OCI-LY3 (cell line): Measurements from ENCODE around the gene LSM4.
"Not testable (repeated sequence)": the region's sequence is repeated elsewhere in the genome, so short reads cannot be mapped to it uniquely, and the experiment has no call there.

Experiments
- H2AFZ ChIP-seq: fragments of 200-600, 300-600 bp; shearing (Covaris generic); 2 replicates; pipeline ENCODE4 v1.6.0; 2014; ENCODE audit warnings: antibody characterized with exemption, low read depth, low read length
- H3K27ac ChIP-seq: fragments of 200-600, 300-600 bp; sonication (generic); 2 replicates; pipeline ENCODE4 v1.5.1; 2014; ENCODE audit warnings: mild to moderate bottlenecking, low read length, moderate library complexity, mixed read lengths
- H3K27me3 ChIP-seq: fragments of 200-600, 300-600 bp; sonication (generic); 2 replicates; pipeline ENCODE4 v1.6.1; 2014; ENCODE audit warnings: low read depth, low read length, mixed read lengths
- H3K36me3 ChIP-seq: fragments of 200-600, 300-600 bp; sonication (generic); replicated peaks from 2 replicates; pipeline ENCODE3; 2014; ENCODE audit warnings: low read depth, low read length, mixed read lengths
- H3K4me1 ChIP-seq: fragments of 300-600, 200-600 bp; sonication (generic); 2 replicates; pipeline ENCODE4 v1.6.1; 2014; ENCODE audit warnings: low read length, mixed read lengths
- H3K4me2 ChIP-seq: fragments of 200-600, 300-600 bp; sonication (generic); 2 replicates; pipeline ENCODE4 v1.6.1; 2014; ENCODE audit warnings: low read length, mixed read lengths
- H3K4me3 ChIP-seq: fragments of 300-600, 200-600 bp; sonication (generic); 2 replicates; pipeline ENCODE4 v1.5.1; 2014; ENCODE audit warnings: antibody characterized with exemption, mild to moderate bottlenecking, low read length, moderate library complexity
- H3K79me2 ChIP-seq: fragments of 300-600, 200-600 bp; shearing (Covaris generic); 2 replicates; pipeline ENCODE4 v1.6.1; 2014; ENCODE audit warnings: mild to moderate bottlenecking, low read length, mixed read lengths
- H3K9ac ChIP-seq: fragments of 300-600, 200-600 bp; shearing (Covaris generic); 2 replicates; pipeline ENCODE4 v1.6.0; 2014; ENCODE audit warnings: mild to moderate bottlenecking, low read length, moderate library complexity
- H3K9me3 ChIP-seq: fragments of 200-600, 300-600 bp; shearing (Covaris generic); 2 replicates; pipeline ENCODE4 v1.6.1; 2014; ENCODE audit warnings: low read length, mixed read lengths; ENCODE audit not compliant: insufficient read depth
- H4K20me1 ChIP-seq: fragments of 200-600, 300-600 bp; sonication (generic); 2 replicates; pipeline ENCODE4 v1.6.1; 2016; ENCODE audit warnings: low read length, mixed read lengths; ENCODE audit not compliant: insufficient read depth
- EZH2phosphoT487 ChIP-seq: fragments of 200-600 bp; shearing (Covaris generic); IDR thresholded peaks from 2 replicates; pipeline ENCODE4 v1.6.1; 2018; ENCODE audit warnings: antibody characterized with exemption, mixed run types, low read depth
- TF ChIP-seq, protein P1 (sequence below): fragments of 200-600, 300-600 bp; sonication (generic); IDR thresholded peaks from 2 replicates; pipeline ENCODE4 v1.5.1; 2014; ENCODE audit warnings: antibody characterized with exemption, low read length, low read depth

The LSM4 gene

DNA sequence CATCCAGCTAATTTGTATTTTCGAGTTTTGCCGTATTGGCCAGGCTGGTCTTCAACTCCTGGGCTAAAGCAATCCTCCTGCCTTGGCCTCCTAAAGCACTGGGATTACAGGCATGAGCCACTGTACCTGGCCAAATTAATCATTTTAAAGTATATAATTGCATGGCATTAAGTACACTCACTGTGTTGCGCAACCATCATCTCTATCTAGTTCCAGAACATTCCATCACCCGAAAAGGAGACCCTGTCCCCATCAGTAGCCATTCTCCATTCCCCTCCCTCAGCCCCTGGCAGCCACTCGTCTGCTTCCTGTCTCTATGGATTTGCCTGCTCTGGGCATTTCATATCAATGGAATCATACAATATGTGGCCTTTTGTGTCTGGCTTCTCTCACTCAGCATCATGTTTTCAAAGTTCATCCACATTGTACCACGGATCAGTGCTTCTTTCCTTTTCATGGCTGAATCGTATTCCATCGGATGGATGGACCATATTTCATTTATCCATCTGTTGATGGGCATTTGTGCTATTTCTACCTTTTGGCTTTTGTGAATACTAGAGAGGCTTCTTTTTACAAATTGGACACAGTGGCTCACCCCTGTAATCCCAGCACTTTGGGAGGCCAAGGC, 30.6 kb upstream of the LSM4 start:
- Histone ChIP-seq H3K27me3 (no peaks in the 10 kb centered on the region), H3K9ac (no peak overlapping the region), H4K20me1 (no peaks in the 10 kb centered on the region), H3K4me1 (peaks cover 3% of the 10 kb centered on the region; the same call in 1 of the 2 replicates), H3K79me2 (no peaks in the 10 kb centered on the region), H3K27ac (no peak overlapping the region), H2AFZ (no peak overlapping the region), H3K36me3 (peaks cover 14% of the 10 kb centered on the region), H3K4me3 (no peak overlapping the region), H3K9me3 (no peaks in the 10 kb centered on the region), H3K4me2 (no peak overlapping the region)
- TF ChIP-seq, protein P1, sequence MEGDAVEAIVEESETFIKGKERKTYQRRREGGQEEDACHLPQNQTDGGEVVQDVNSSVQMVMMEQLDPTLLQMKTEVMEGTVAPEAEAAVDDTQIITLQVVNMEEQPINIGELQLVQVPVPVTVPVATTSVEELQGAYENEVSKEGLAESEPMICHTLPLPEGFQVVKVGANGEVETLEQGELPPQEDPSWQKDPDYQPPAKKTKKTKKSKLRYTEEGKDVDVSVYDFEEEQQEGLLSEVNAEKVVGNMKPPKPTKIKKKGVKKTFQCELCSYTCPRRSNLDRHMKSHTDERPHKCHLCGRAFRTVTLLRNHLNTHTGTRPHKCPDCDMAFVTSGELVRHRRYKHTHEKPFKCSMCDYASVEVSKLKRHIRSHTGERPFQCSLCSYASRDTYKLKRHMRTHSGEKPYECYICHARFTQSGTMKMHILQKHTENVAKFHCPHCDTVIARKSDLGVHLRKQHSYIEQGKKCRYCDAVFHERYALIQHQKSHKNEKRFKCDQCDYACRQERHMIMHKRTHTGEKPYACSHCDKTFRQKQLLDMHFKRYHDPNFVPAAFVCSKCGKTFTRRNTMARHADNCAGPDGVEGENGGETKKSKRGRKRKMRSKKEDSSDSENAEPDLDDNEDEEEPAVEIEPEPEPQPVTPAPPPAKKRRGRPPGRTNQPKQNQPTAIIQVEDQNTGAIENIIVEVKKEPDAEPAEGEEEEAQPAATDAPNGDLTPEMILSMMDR = no peak
- no peak for TF ChIP-seq EZH2phosphoT487

DNA sequence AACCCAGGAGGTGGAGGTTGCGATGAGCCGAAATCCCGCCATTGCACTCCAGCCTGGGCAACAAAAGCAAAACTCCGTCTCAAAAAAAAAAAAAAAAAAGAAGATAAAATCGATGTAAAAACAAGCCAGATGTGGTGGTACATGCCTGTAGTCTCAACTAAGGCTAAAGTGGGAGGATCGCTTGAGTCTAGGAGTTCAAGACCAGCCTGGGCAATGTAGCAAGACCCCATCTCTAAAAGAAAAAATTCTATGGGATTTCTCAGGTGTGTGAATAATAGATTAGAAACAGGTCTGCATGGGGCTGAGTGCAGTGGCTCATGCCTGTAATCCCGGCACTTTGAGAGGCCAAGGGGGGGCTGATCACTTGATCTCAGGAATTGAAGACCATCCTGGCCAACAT, 28.7 kb upstream of the LSM4 start:
- peaks cover 3% of the 10 kb centered on the region; the same call in 1 of the 2 replicates for H3K4me1 ChIP-seq
- no peak overlapping the region for H2AFZ ChIP-seq
- TF ChIP-seq EZH2phosphoT487 = no peak
- TF ChIP-seq, protein P1 = no peak
- H3K27me3 ChIP-seq = no peaks in the 10 kb centered on the region
- no peak overlapping the region for H3K4me3 ChIP-seq
- H3K4me2 ChIP-seq = no peak overlapping the region
- no peaks in the 10 kb centered on the region for H3K79me2 ChIP-seq
- peaks cover 3% of the 10 kb centered on the region for H3K36me3 ChIP-seq
- no peaks in the 10 kb centered on the region for H3K9me3 ChIP-seq
- no peak overlapping the region for H3K27ac ChIP-seq
- no peak overlapping the region for H3K9ac ChIP-seq
- no peaks in the 10 kb centered on the region for H4K20me1 ChIP-seq

DNA sequence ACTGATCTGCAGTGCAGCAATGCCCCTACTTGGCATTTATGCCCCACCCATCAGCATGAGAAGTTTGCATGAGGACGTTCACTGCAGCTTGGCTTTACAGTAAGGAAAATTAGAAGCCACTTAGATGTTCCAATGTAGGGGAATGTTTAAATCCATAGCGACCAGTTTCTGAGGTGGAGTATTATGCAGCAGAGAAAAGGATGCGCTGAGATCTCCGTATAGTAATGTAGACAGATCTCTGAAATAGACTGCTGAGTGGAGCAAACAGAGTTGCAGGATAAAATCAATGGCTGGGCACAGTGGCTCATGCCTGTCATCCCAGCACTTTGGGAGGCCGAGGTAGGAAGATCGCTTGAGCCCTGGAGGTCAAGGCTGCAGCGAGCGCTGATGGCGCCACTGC, 27.6 kb upstream of the LSM4 start:
- Histone ChIP-seq H3K9me3 (no peaks in the 10 kb centered on the region), H3K4me2 (no peak overlapping the region), H3K4me3 (no peak overlapping the region), H4K20me1 (no peaks in the 10 kb centered on the region), H3K4me1 (peaks cover 3% of the 10 kb centered on the region; the same call in 1 of the 2 replicates), H3K36me3 (peaks cover 3% of the 10 kb centered on the region), H3K79me2 (no peaks in the 10 kb centered on the region), H3K9ac (no peak overlapping the region), H2AFZ (no peak overlapping the region), H3K27ac (no peak overlapping the region), H3K27me3 (no peaks in the 10 kb centered on the region)
- TF ChIP-seq, protein P1 = no peak
- no peak for TF ChIP-seq EZH2phosphoT487

DNA sequence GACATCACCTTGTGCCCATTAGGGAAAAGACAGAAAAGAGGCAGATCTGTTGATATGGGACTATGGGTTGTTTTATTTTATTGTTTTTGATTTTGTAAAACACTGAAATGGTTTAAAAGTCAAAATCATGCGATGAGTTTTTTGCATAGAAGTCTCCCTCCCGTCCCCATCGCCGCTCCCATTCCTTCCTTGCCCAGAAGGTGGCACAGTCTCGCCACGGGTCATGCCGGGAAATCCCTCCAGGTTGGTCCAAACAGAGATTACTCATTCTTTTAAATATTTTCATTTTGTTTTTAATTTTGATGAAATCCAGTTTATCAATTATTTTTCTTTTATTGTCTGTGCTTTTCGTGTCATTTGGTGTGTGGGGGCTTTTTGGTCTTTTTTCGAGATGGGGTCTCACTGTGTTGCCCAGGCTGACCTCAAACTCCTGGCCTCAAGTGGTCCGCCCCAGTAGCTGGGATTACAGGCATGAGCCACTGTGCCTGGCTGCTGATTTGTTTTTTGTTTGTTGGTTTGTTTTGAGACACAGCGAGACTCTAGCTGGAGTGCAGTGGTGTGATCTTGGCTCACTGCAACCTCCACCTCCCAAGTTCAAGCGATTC, 26.8 kb upstream of the LSM4 start:
- Histone ChIP-seq H3K79me2 (no peaks in the 10 kb centered on the region), H3K4me3 (no peak overlapping the region), H3K4me1 (peaks cover 3% of the 10 kb centered on the region; the same call in 1 of the 2 replicates), H3K27me3 (no peaks in the 10 kb centered on the region), H3K27ac (no peak overlapping the region), H3K4me2 (no peak overlapping the region), H3K36me3 (peaks cover 3% of the 10 kb centered on the region), H3K9ac (no peak overlapping the region), H4K20me1 (no peaks in the 10 kb centered on the region), H3K9me3 (no peaks in the 10 kb centered on the region), H2AFZ (no peak overlapping the region)
- no peak for TF ChIP-seq EZH2phosphoT487
- TF ChIP-seq, protein P1 = peak; percentile 96

DNA sequence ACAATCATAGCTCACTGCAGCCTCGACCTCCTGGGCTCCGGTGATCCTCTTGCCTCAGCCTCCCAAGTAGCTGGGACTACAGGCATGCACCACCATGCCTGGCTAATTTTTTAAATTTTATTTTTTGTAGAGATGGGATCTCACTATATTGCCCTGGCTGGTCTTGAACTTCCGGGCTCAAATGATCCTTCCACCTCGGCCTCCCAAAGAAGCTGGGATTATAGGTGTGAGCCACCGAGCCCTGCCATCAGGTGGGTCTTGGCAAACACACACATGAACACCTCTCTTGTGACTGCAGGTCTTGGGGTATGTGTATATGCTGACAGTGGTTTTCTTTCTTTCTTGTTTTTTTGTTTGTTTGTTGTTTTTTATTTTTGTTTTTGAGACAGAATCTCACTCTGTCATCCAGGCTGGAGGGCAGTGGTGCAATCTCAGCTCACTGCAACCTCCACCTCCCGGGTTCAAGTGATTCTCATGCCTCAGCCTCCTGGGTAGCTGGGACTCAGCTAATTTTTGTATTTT, 26.0 kb upstream of the LSM4 start:
- H3K36me3 ChIP-seq, H2AFZ ChIP-seq, H3K4me1 ChIP-seq, H3K9ac ChIP-seq, H3K4me2 ChIP-seq, H3K9me3 ChIP-seq, H3K4me3 ChIP-seq, H3K79me2 ChIP-seq, H3K27me3 ChIP-seq, H4K20me1 ChIP-seq, H3K27ac ChIP-seq: not testable (repeated sequence)
